ENCODE data around the gene GIPC2. TPM values are rescaled to one million over a fixed set of nuclear protein-coding genes. Genes with fewer than 3 reads are reported as not detected.

Gene GIPC2
- polyA plus RNA-seq, 2 donors, result 0.96 to 1.5 TPM

DNA sequence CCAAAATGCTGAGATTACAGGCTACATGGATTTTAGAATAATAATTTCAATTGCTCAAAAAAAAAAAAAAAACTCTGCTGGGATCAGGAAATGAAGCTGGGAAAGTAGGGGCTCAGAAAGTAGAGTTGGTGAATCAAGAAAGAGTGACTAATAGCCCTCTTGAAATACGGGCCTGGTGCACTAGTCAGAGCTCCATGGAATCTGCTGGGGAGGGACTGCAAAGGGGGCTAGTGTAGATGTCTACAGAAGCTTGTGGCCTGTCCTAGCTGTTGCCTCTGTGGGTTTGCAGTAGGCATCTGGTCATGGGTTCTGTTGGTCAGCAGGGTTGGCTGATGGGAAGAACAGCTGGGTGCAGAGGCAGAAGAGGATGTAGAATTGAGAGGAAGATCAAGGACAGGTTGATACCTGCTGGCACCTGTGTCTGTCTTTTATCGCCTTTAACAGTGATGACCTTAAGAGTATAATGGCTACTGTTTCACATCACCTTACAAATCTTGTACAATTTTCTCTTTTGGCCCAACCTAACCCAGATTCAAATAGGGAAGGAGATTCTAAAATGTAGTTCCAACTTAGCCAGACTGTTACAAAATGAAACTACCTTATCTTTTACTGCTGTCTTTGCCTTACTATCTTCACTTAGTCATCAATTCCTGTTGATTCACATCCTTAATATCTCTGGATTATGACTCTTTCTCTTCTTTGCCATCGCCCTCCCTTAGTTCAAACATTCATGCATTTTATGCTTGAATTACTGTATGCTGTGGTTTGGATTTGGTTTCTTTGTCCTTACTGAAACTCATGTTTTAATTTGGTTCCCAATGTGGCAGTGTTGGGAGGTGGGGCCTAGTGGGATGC is 126.2 kb downstream of the GIPC2 start:
- no peak overlapping the region for H3K27ac ChIP-seq (ENCODE audit: low read depth in 2 of 2, low read length in 1 of 2)
- 54 to 66% methylated on average over 3 of the region's 3 CpGs for WGBS, 2 donors
- no peaks in the 10 kb centered on the region for H3K4me1 ChIP-seq (ENCODE audit: control insufficient read depth in 2 of 2, insufficient read depth in 2 of 2, low read length in 1 of 2)
- no peaks in the 10 kb centered on the region for H3K27me3 ChIP-seq (ENCODE audit: control insufficient read depth in 1 of 2, insufficient read depth in 2 of 2, low read length in 2 of 2)
- no peaks in the 10 kb centered on the region for H3K36me3 ChIP-seq (ENCODE audit: control insufficient read depth in 2 of 2, insufficient read depth in 2 of 2, low read length in 1 of 2)
- no peaks in the 10 kb centered on the region for H3K9me3 ChIP-seq (ENCODE audit: control insufficient read depth in 2 of 2, insufficient read depth in 1 of 2, low read depth in 1 of 2, low read length in 1 of 2)
- H3K4me3 ChIP-seq (ENCODE audit: low read depth in 1 of 2, low read length in 2 of 2), result no peak overlapping the region

DNA sequence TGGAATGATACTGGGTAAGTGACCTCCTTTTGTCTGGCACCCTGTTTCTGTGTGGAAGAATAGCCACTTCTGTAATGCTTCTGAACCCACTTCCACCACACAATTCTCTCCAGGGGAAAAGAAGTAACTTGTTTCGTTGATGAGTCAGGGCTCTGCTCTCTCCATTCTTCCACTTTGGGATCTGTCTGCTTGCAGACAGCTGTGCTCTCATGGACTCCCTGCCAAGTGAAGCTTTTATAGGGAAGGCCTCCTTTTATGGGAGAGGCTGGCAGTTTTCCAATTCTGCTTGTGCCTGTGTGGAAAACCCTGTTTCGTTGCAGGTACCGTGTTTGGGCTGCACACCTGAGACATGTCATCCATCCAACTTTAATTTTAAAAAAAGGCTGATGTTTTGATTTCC is 130.7 kb downstream of the GIPC2 start:
- Histone ChIP-seq H3K4me1 (ENCODE audit: control insufficient read depth in 2 of 2, insufficient read depth in 2 of 2, low read length in 1 of 2) (no peaks in the 10 kb centered on the region), H3K27ac (ENCODE audit: low read depth in 2 of 2, low read length in 1 of 2) (no peak overlapping the region), H3K27me3 (ENCODE audit: control insufficient read depth in 1 of 2, insufficient read depth in 2 of 2, low read length in 2 of 2) (no peaks in the 10 kb centered on the region), H3K36me3 (ENCODE audit: control insufficient read depth in 2 of 2, insufficient read depth in 2 of 2, low read length in 1 of 2) (no peaks in the 10 kb centered on the region), H3K9me3 (ENCODE audit: control insufficient read depth in 2 of 2, insufficient read depth in 1 of 2, low read depth in 1 of 2, low read length in 1 of 2) (no peaks in the 10 kb centered on the region), H3K4me3 (ENCODE audit: low read depth in 1 of 2, low read length in 2 of 2) (no peak overlapping the region)
- WGBS, 2 donors, result 21 to 45% methylated on average over 3 of the region's 3 CpGs

GRCh38 chr1:78177708-78178270 is 132.0 kb downstream of the GIPC2 start:
- Histone ChIP-seq H3K4me1 (ENCODE audit: control insufficient read depth in 2 of 2, insufficient read depth in 2 of 2, low read length in 1 of 2) (peaks cover 0 to 2% of the 10 kb centered on the region in 2 donors), H3K9me3 (ENCODE audit: control insufficient read depth in 2 of 2, insufficient read depth in 1 of 2, low read depth in 1 of 2, low read length in 1 of 2) (no peaks in the 10 kb centered on the region), H3K4me3 (ENCODE audit: low read depth in 1 of 2, low read length in 2 of 2) (no peak overlapping the region), H3K36me3 (ENCODE audit: control insufficient read depth in 2 of 2, insufficient read depth in 2 of 2, low read length in 1 of 2) (no peaks in the 10 kb centered on the region), H3K27me3 (ENCODE audit: control insufficient read depth in 1 of 2, insufficient read depth in 2 of 2, low read length in 2 of 2) (no peaks in the 10 kb centered on the region), H3K27ac (ENCODE audit: low read depth in 2 of 2, low read length in 1 of 2) (no peak overlapping the region)
- 51 to 57% methylated on average over 3 of the region's 3 CpGs for WGBS, 2 donors

GRCh38 chr1:78178816-78179215 is 133.1 kb downstream of the GIPC2 start:
- H3K27ac ChIP-seq (ENCODE audit: low read depth in 2 of 2, low read length in 1 of 2), result no peak overlapping the region
- H3K9me3 ChIP-seq (ENCODE audit: control insufficient read depth in 2 of 2, insufficient read depth in 1 of 2, low read depth in 1 of 2, low read length in 1 of 2), result no peaks in the 10 kb centered on the region
- H3K4me3 ChIP-seq (ENCODE audit: low read depth in 1 of 2, low read length in 2 of 2), result no peak overlapping the region
- H3K36me3 ChIP-seq (ENCODE audit: control insufficient read depth in 2 of 2, insufficient read depth in 2 of 2, low read length in 1 of 2), result no peaks in the 10 kb centered on the region
- 84% methylated on average over 4 of the region's 4 CpGs for WGBS, 2 donors
- no peaks in the 10 kb centered on the region for H3K27me3 ChIP-seq (ENCODE audit: control insufficient read depth in 1 of 2, insufficient read depth in 2 of 2, low read length in 2 of 2)
- H3K4me1 ChIP-seq (ENCODE audit: control insufficient read depth in 2 of 2, insufficient read depth in 2 of 2, low read length in 1 of 2), result peaks cover 0 to 2% of the 10 kb centered on the region in 2 donors

DNA sequence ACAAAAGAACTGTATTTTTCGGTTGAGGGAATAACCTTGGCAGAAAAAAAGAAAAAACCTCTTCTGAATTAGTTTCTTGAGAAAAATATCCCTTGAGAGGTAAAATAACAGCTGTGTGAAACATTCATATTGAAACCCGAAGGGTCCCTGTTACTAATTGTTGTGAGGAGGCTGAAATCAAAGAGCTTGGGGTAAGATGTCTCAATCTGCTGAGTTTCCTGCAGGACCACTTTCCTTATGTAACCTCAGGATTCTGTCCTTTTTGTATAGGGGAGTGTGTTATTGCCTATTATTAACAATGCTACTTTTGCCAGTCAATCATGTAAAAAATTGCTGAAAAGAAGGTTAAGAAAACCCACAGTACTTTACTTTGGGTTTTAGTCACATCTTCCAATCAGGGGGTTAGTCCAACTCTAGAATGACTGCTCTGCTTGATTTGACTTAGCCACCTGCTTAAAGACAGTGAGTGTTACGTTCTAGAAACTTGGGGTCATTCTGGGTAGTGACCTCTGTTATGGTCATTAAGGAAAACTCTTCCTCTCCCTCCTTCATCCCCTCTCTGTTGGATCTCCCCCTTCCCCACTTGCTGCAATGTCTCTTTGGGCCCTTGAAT is 138.8 kb downstream of the GIPC2 start:
- Histone ChIP-seq H3K27ac (ENCODE audit: low read depth in 2 of 2, low read length in 1 of 2) (no peak overlapping the region), H3K27me3 (ENCODE audit: control insufficient read depth in 1 of 2, insufficient read depth in 2 of 2, low read length in 2 of 2) (no peaks in the 10 kb centered on the region), H3K4me1 (ENCODE audit: control insufficient read depth in 2 of 2, insufficient read depth in 2 of 2, low read length in 1 of 2) (peaks cover 0 to 2% of the 10 kb centered on the region in 2 donors), H3K9me3 (ENCODE audit: control insufficient read depth in 2 of 2, insufficient read depth in 1 of 2, low read depth in 1 of 2, low read length in 1 of 2) (no peaks in the 10 kb centered on the region), H3K4me3 (ENCODE audit: low read depth in 1 of 2, low read length in 2 of 2) (no peak overlapping the region), H3K36me3 (ENCODE audit: control insufficient read depth in 2 of 2, insufficient read depth in 2 of 2, low read length in 1 of 2) (no peaks in the 10 kb centered on the region)
- WGBS, 2 donors, result 69 to 77% methylated on average over 3 of the region's 3 CpGs

Other genes starting within 250 kb of the GIPC2 start
- gene NEXN, start 157.3 kb upstream of the GIPC2 start, polyA plus RNA-seq, result 10 to 100 TPM; 10.9 to 16.2 TPM
- 10 to 100 TPM; 25.7 to 38.6 TPM for gene FUBP1, start 66.9 kb upstream of the GIPC2 start, polyA plus RNA-seq
- gene DNAJB4, start 41.0 kb upstream of the GIPC2 start, polyA plus RNA-seq, result 1 to 10 TPM; 4.9 to 7.7 TPM